ENCODE results near the gene TNK2.

The TNK2 gene

GRCh38 chr3:195847055-195847950 lies 61.0 kb downstream of the TNK2 start:
- H2AFZ ChIP-seq (ENCODE audit: low read length): no peak overlapping the region
- no peak overlapping the region for H3K4me3 ChIP-seq (ENCODE audit: low read length, poor library complexity, severe bottlenecking)
- H3F3A ChIP-seq (ENCODE audit: low read depth): no peaks in the 10 kb centered on the region
- no peaks in the 10 kb centered on the region for H3K36me3 ChIP-seq (ENCODE audit: insufficient read depth, low read length)
- H3K27me3 ChIP-seq (ENCODE audit: insufficient read depth, low read length, poor library complexity, severe bottlenecking): no peaks in the 10 kb centered on the region
- TF ChIP-seq CTCF (conservative IDR thresholded peaks at IDR 0.05; ENCODE audit: low read length) (no peak), EZH2phosphoT487 (IDR thresholded peaks at IDR 0.05; ENCODE audit: borderline replicate concordance) (no peak)
- H3K9me3 ChIP-seq (ENCODE audit: insufficient read depth, low read depth, low read length): no peaks in the 10 kb centered on the region
- H3K4me2 ChIP-seq (ENCODE audit: low read depth, low read length, poor library complexity, severe bottlenecking): no peak overlapping the region
- H3K9me2 ChIP-seq (replicated peaks; ENCODE audit: low read depth, low read length): no peaks in the 10 kb centered on the region
- H3K79me2 ChIP-seq (ENCODE audit: insufficient read depth, low read length): no peaks in the 10 kb centered on the region
- no peak overlapping the region for H3K9ac ChIP-seq (ENCODE audit: low read depth, low read length, poor library complexity, severe bottlenecking)
- peaks cover 3% of the 10 kb centered on the region for H3K4me1 ChIP-seq (ENCODE audit: insufficient read depth, low read length, poor library complexity, severe bottlenecking)
- no peaks in the 10 kb centered on the region for H4K20me1 ChIP-seq (ENCODE audit: insufficient read depth, low read length, poor library complexity, severe bottlenecking)

GRCh38 chr3:195845483-195845882 lies 62.9 kb downstream of the TNK2 start:
- Histone ChIP-seq H3K9ac (ENCODE audit: low read depth, low read length, poor library complexity, severe bottlenecking) (no peak overlapping the region), H3F3A (ENCODE audit: low read depth) (no peaks in the 10 kb centered on the region), H3K27me3 (ENCODE audit: insufficient read depth, low read length, poor library complexity, severe bottlenecking) (no peaks in the 10 kb centered on the region), H4K20me1 (ENCODE audit: insufficient read depth, low read length, poor library complexity, severe bottlenecking) (no peaks in the 10 kb centered on the region), H2AFZ (ENCODE audit: low read length) (no peak overlapping the region), H3K9me3 (ENCODE audit: insufficient read depth, low read depth, low read length) (no peaks in the 10 kb centered on the region), H3K36me3 (ENCODE audit: insufficient read depth, low read length) (no peaks in the 10 kb centered on the region), H3K4me3 (ENCODE audit: low read length, poor library complexity, severe bottlenecking) (no peak overlapping the region), H3K4me2 (ENCODE audit: low read depth, low read length, poor library complexity, severe bottlenecking) (no peak overlapping the region), H3K4me1 (ENCODE audit: insufficient read depth, low read length, poor library complexity, severe bottlenecking) (no peaks in the 10 kb centered on the region), H3K79me2 (ENCODE audit: insufficient read depth, low read length) (no peaks in the 10 kb centered on the region), H3K9me2 (replicated peaks; ENCODE audit: low read depth, low read length) (no peaks in the 10 kb centered on the region)
- TF ChIP-seq EZH2phosphoT487 (IDR thresholded peaks at IDR 0.05; ENCODE audit: borderline replicate concordance) (no peak), CTCF (conservative IDR thresholded peaks at IDR 0.05; ENCODE audit: low read length) (no peak)

- Histone ChIP-seq H3K36me3 (ENCODE audit: insufficient read depth, low read length) (no peaks in the 10 kb centered on the region), H3K4me1 (ENCODE audit: insufficient read depth, low read length, poor library complexity, severe bottlenecking) (no peaks in the 10 kb centered on the region), H3K4me2 (ENCODE audit: low read depth, low read length, poor library complexity, severe bottlenecking) (no peak overlapping the region), H3K27me3 (ENCODE audit: insufficient read depth, low read length, poor library complexity, severe bottlenecking) (no peaks in the 10 kb centered on the region), H3K9me2 (replicated peaks; ENCODE audit: low read depth, low read length) (no peaks in the 10 kb centered on the region), H4K20me1 (ENCODE audit: insufficient read depth, low read length, poor library complexity, severe bottlenecking) (no peaks in the 10 kb centered on the region), H3K79me2 (ENCODE audit: insufficient read depth, low read length) (no peaks in the 10 kb centered on the region), H3F3A (ENCODE audit: low read depth) (no peaks in the 10 kb centered on the region), H3K4me3 (ENCODE audit: low read length, poor library complexity, severe bottlenecking) (no peak overlapping the region), H3K9ac (ENCODE audit: low read depth, low read length, poor library complexity, severe bottlenecking) (no peak overlapping the region), H2AFZ (ENCODE audit: low read length) (no peak overlapping the region), H3K9me3 (ENCODE audit: insufficient read depth, low read depth, low read length) (no peaks in the 10 kb centered on the region)
- TF ChIP-seq CTCF (conservative IDR thresholded peaks at IDR 0.05; ENCODE audit: low read length) (no peak), EZH2phosphoT487 (IDR thresholded peaks at IDR 0.05; ENCODE audit: borderline replicate concordance) (no peak)
Observed at GRCh38 chr3:195844671-195845218, 63.6 kb downstream of the TNK2 start.
